ENCODE measurements around the gene KCNN2.

Gene KCNN2

DNA sequence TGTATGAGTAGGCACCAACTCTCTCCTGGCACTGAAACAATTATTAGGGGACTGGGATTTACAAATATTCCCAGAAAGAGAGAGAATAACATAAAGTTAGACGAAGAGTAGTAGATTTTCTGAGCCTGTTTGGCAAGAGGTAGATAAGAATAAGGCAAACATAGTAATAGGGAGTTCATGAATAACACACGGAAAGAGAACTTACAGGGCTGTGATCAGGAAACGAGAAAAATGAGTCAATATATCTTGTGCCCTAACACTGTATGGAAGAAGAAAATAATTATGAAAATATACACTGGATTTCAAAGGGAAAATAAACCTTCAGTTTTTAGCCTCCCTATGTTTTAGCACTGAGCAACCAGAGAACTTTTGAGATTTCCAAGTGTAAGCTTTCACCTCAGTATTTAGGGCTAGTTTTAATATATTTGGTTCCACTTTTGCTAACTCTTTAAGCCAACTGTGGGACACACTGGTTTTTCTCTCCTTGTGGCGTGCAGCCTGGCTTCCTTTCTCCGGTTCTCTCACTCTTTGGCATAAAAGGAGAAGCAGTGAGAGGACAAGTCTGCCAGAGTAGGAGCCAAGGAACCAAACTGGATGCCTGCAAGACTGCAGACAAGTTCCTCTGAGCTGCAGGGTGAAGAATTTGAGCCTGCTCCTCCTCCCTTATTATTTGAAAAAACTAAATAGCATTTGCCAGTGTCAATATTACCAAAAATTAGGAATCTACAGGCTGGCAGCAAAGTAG lies 6.6 kb upstream of the KCNN2 start:
- H4K12ac ChIP-seq (ENCODE audit: low read depth, low read length), result no peak overlapping the region
- no peaks in the 10 kb centered on the region for H3K36me3 ChIP-seq (ENCODE audit: control insufficient read depth in 1 of 2, insufficient read depth in 2 of 2, low read length in 2 of 2)
- no peak overlapping the region for H3K18ac ChIP-seq (ENCODE audit: low read length)
- no peak overlapping the region for H3K14ac ChIP-seq (ENCODE audit: low read length)
- H4K91ac ChIP-seq (ENCODE audit: low read depth, low read length), result no peak overlapping the region
- H2AK5ac ChIP-seq (ENCODE audit: low read length), result no peak overlapping the region
- H3K9ac ChIP-seq (ENCODE audit: low read length), result no peak overlapping the region
- H2BK12ac ChIP-seq (ENCODE audit: low read length), result no peak overlapping the region
- H4K8ac ChIP-seq (ENCODE audit: low read depth, low read length), result no peak overlapping the region
- no peaks in the 10 kb centered on the region for H3K4me1 ChIP-seq (ENCODE audit: control insufficient read depth in 1 of 2, insufficient read depth in 2 of 2, low read length in 2 of 2)
- no CpG with 5 or more reads among the region's 5 CpGs for WGBS (ENCODE audit: extremely low coverage, insufficient coverage, insufficient read length)
- DNase-seq, result no peak
- H2BK5ac ChIP-seq (ENCODE audit: low read depth, low read length, poor library complexity), result no peak overlapping the region
- H3K4me2 ChIP-seq (ENCODE audit: low read length), result no peak overlapping the region
- H3K27ac ChIP-seq (ENCODE audit: low read depth, low read length), result no peak overlapping the region
- H3K23ac ChIP-seq (ENCODE audit: low read length), result no peak overlapping the region
- no peaks in the 10 kb centered on the region for H3K79me2 ChIP-seq (ENCODE audit: control insufficient read depth, insufficient read depth, low read length, poor library complexity)
- no peak overlapping the region for H3K4ac ChIP-seq (ENCODE audit: low read depth, low read length)
- no peaks in the 10 kb centered on the region for H3K79me1 ChIP-seq (ENCODE audit: low read length)
- no peaks in the 10 kb centered on the region for H3K9me3 ChIP-seq (ENCODE audit: insufficient read depth, low read depth, low read length)
- H2AFZ ChIP-seq (ENCODE audit: insufficient read depth, low read length, poor library complexity), result no peak overlapping the region
- H2BK120ac ChIP-seq (ENCODE audit: insufficient read depth, low read length, poor library complexity), result no peak overlapping the region
- H3K4me3 ChIP-seq (ENCODE audit: low read depth, low read length), result no peak overlapping the region
- no peaks in the 10 kb centered on the region for H3K27me3 ChIP-seq (ENCODE audit: insufficient read depth, low read length)

GRCh38 chr5:114358329-114358728 lies 3.5 kb upstream of the KCNN2 start:
- H3K4me1 ChIP-seq (ENCODE audit: control insufficient read depth in 1 of 2, insufficient read depth in 2 of 2, low read length in 2 of 2), result peaks cover 8 to 11% of the 10 kb centered on the region in 2 experiments
- H4K8ac ChIP-seq (ENCODE audit: low read depth, low read length), result no peak overlapping the region
- no peaks in the 10 kb centered on the region for H3K36me3 ChIP-seq (ENCODE audit: control insufficient read depth in 1 of 2, insufficient read depth in 2 of 2, low read length in 2 of 2)
- H2BK120ac ChIP-seq (ENCODE audit: insufficient read depth, low read length, poor library complexity), result no peak overlapping the region
- H4K91ac ChIP-seq (ENCODE audit: low read depth, low read length), result no peak overlapping the region
- H3K14ac ChIP-seq (ENCODE audit: low read length), result no peak overlapping the region
- no peak for DNase-seq
- H3K4ac ChIP-seq (ENCODE audit: low read depth, low read length), result no peak overlapping the region
- H2AK5ac ChIP-seq (ENCODE audit: low read length), result no peak overlapping the region
- H2BK12ac ChIP-seq (ENCODE audit: low read length), result no peak overlapping the region
- peaks cover 7% of the 10 kb centered on the region for H3K27me3 ChIP-seq (ENCODE audit: insufficient read depth, low read length)
- no peaks in the 10 kb centered on the region for H3K79me2 ChIP-seq (ENCODE audit: control insufficient read depth, insufficient read depth, low read length, poor library complexity)
- H2BK5ac ChIP-seq (ENCODE audit: low read depth, low read length, poor library complexity), result no peak overlapping the region
- no CpG with 5 or more reads among the region's 2 CpGs for WGBS (ENCODE audit: extremely low coverage, insufficient coverage, insufficient read length)
- no peak overlapping the region for H2AFZ ChIP-seq (ENCODE audit: insufficient read depth, low read length, poor library complexity)
- no peak overlapping the region for H3K23ac ChIP-seq (ENCODE audit: low read length)
- no peak overlapping the region for H3K4me2 ChIP-seq (ENCODE audit: low read length)
- no peak overlapping the region for H4K12ac ChIP-seq (ENCODE audit: low read depth, low read length)
- H3K27ac ChIP-seq (ENCODE audit: low read depth, low read length), result no peak overlapping the region
- no peaks in the 10 kb centered on the region for H3K9me3 ChIP-seq (ENCODE audit: insufficient read depth, low read depth, low read length)
- no peak overlapping the region for H3K4me3 ChIP-seq (ENCODE audit: low read depth, low read length)
- peaks cover 2% of the 10 kb centered on the region for H3K79me1 ChIP-seq (ENCODE audit: low read length)
- H3K9ac ChIP-seq (ENCODE audit: low read length), result no peak overlapping the region
- H3K18ac ChIP-seq (ENCODE audit: low read length), result no peak overlapping the region

DNA sequence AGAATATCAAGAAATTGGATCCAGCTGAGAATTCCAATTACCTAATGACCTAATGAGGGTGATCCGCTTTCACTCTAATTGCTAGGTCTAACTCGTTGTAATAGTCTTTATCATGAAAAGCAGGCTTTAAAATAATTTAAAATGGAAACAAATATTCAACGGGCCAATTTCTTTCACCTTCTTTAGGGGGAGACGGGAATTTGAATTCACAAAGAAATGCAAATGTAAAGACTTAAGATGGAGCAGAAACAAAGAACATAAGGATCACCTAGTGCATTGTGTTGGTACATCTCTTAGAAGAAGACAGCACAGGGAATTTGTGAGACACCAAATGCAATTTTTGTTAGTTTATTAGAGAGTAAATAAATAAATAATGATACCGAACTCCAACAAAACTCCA lies 1.5 kb upstream of the KCNN2 start:
- H2AK5ac ChIP-seq (ENCODE audit: low read length), result no peak overlapping the region
- no peak overlapping the region for H3K27ac ChIP-seq (ENCODE audit: low read depth, low read length)
- no peak overlapping the region for H3K14ac ChIP-seq (ENCODE audit: low read length)
- H3K27me3 ChIP-seq (ENCODE audit: insufficient read depth, low read length), result peaks cover 15% of the 10 kb centered on the region
- no CpG with 5 or more reads among the region's 5 CpGs for WGBS (ENCODE audit: extremely low coverage, insufficient coverage, insufficient read length)
- no peak overlapping the region for H4K91ac ChIP-seq (ENCODE audit: low read depth, low read length)
- no peak overlapping the region for H3K4me3 ChIP-seq (ENCODE audit: low read depth, low read length)
- peak overlapping the region; percentile 100 for H3K4me2 ChIP-seq (ENCODE audit: low read length)
- no peak overlapping the region for H3K4ac ChIP-seq (ENCODE audit: low read depth, low read length)
- H3K79me1 ChIP-seq (ENCODE audit: low read length), result peaks cover 2% of the 10 kb centered on the region
- H2AFZ ChIP-seq (ENCODE audit: insufficient read depth, low read length, poor library complexity), result no peak overlapping the region
- no peak overlapping the region for H4K12ac ChIP-seq (ENCODE audit: low read depth, low read length)
- no peaks in the 10 kb centered on the region for H3K9me3 ChIP-seq (ENCODE audit: insufficient read depth, low read depth, low read length)
- no peaks in the 10 kb centered on the region for H3K79me2 ChIP-seq (ENCODE audit: control insufficient read depth, insufficient read depth, low read length, poor library complexity)
- H3K18ac ChIP-seq (ENCODE audit: low read length), result no peak overlapping the region
- no peak overlapping the region for H3K9ac ChIP-seq (ENCODE audit: low read length)
- H3K4me1 ChIP-seq (ENCODE audit: control insufficient read depth in 1 of 2, insufficient read depth in 2 of 2, low read length in 2 of 2), result peaks cover 8 to 11% of the 10 kb centered on the region in 2 experiments
- no peak for DNase-seq
- no peak overlapping the region for H4K8ac ChIP-seq (ENCODE audit: low read depth, low read length)
- H3K36me3 ChIP-seq (ENCODE audit: control insufficient read depth in 1 of 2, insufficient read depth in 2 of 2, low read length in 2 of 2), result no peaks in the 10 kb centered on the region
- H2BK120ac ChIP-seq (ENCODE audit: insufficient read depth, low read length, poor library complexity), result no peak overlapping the region
- H2BK12ac ChIP-seq (ENCODE audit: low read length), result no peak overlapping the region
- H2BK5ac ChIP-seq (ENCODE audit: low read depth, low read length, poor library complexity), result no peak overlapping the region
- no peak overlapping the region for H3K23ac ChIP-seq (ENCODE audit: low read length)

DNA sequence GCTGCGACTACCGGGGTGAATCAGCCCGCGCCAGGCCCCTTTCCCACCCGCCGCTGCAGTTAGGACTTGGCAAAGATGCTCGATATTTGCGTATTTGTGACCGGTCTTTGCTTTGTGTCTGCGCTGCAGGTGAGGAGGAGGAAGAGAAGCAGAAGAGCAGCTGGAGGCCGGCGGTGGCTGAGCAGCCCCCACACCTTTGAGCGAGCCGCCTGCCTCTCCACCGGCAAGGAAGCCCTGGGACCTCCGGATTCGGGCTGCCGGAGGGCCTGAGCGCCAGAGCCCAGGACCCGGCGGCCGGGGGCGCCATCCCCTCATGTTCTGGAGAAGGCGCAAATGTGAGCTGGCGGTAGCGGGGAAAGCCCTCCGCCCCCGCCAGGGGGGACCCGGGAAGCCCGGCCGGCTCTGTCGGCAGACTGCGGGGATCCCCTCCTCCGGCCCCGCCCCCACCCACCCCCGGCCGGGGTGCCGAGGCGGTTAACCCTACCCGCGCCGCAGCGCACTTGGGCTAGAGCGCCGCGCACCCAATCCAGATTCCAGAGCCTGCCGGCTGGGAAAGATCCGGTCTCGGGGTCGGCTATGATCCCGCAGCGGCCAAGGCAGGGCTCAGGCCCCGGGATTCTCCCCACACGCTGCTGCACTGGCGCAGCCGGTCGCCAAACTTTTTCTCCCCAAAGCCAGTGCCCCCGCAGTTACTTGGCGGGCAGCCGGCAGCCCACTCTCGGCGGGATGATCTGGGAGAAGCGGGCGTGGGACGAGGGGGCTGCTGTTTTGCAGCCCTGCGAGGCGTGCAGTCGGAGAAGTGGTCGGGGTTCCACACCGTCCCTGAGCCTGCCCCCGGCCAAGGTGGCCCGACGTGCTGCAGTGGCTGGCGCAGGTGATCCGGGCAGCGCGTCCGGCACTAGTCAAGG lies 800 bp upstream of the KCNN2 start:
- peak overlapping the region; percentile 46 for H4K8ac ChIP-seq (ENCODE audit: low read depth, low read length)

More for the DNA sequence above, 800 bp upstream of the KCNN2 start:
- no peak overlapping the region for H2AK5ac ChIP-seq (ENCODE audit: low read length)
- peak overlapping the region; percentile 80 for H2AFZ ChIP-seq (ENCODE audit: insufficient read depth, low read length, poor library complexity)
- H3K79me2 ChIP-seq (ENCODE audit: control insufficient read depth, insufficient read depth, low read length, poor library complexity), result no peaks in the 10 kb centered on the region
- no peak overlapping the region for H2BK120ac ChIP-seq (ENCODE audit: insufficient read depth, low read length, poor library complexity)
- H4K12ac ChIP-seq (ENCODE audit: low read depth, low read length), result peak overlapping the region; percentile 22
- no peak overlapping the region for H3K14ac ChIP-seq (ENCODE audit: low read length)
- peak overlapping the region; percentile 80 for H3K9ac ChIP-seq (ENCODE audit: low read length)
- peak overlapping the region; percentile 100 for H3K4me2 ChIP-seq (ENCODE audit: low read length)
- peak overlapping the region; percentile 18 for H3K18ac ChIP-seq (ENCODE audit: low read length)
- H3K27ac ChIP-seq (ENCODE audit: low read depth, low read length), result no peak overlapping the region
- H3K4me1 ChIP-seq (ENCODE audit: control insufficient read depth in 1 of 2, insufficient read depth in 2 of 2, low read length in 2 of 2), result peaks cover 8 to 11% of the 10 kb centered on the region in 2 experiments
- no peak for DNase-seq
- no peaks in the 10 kb centered on the region for H3K36me3 ChIP-seq (ENCODE audit: control insufficient read depth in 1 of 2, insufficient read depth in 2 of 2, low read length in 2 of 2)
- H2BK5ac ChIP-seq (ENCODE audit: low read depth, low read length, poor library complexity), result no peak overlapping the region
- no peak overlapping the region for H4K91ac ChIP-seq (ENCODE audit: low read depth, low read length)
- peaks cover 15% of the 10 kb centered on the region for H3K27me3 ChIP-seq (ENCODE audit: insufficient read depth, low read length)
- no peak overlapping the region for H2BK12ac ChIP-seq (ENCODE audit: low read length)
- WGBS (ENCODE audit: extremely low coverage, insufficient coverage, insufficient read length), result no CpG with 5 or more reads among the region's 78 CpGs
- no peaks in the 10 kb centered on the region for H3K9me3 ChIP-seq (ENCODE audit: insufficient read depth, low read depth, low read length)
- peaks cover 2% of the 10 kb centered on the region for H3K79me1 ChIP-seq (ENCODE audit: low read length)
- H3K4ac ChIP-seq (ENCODE audit: low read depth, low read length), result no peak overlapping the region
- peak overlapping the region; percentile 85 for H3K4me3 ChIP-seq (ENCODE audit: low read depth, low read length)
- H3K23ac ChIP-seq (ENCODE audit: low read length), result no peak overlapping the region
